ENCODE measurements around the gene CLDND1.

The CLDND1 gene

DNA sequence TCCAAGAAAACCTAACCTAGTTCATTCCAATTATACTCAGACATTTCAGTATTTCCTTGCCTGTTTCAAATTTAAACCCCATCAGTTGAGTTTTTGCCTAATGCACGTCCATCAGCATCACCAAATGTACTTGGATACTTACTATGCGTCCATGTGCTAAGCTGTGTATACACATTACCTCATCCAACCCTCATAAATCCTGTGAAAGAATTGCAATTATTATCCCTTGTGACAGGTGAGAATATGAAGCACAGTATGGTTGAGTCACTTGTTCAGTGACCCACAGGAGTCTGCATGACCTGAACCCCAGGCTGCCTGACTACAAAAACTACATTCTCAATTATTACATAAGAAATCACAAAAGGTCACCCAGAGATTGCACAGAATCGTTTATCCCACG is 22.7 kb downstream of the CLDND1 start:
- Histone ChIP-seq H3K9ac (ENCODE audit: low read length) (no peak overlapping the region), H3K9me2 (replicated peaks; ENCODE audit: insufficient read depth, low read length) (no peaks in the 10 kb centered on the region), H3K36me3 (ENCODE audit: low read length) (no peaks in the 10 kb centered on the region), H3K27me3 (ENCODE audit: low read length) (no peaks in the 10 kb centered on the region), H3K27ac (ENCODE audit: low read depth, low read length) (no peak overlapping the region), H3K4me3 (ENCODE audit: insufficient read depth, low read length, poor library complexity, severe bottlenecking) (no peak overlapping the region), H3K4me2 (ENCODE audit: low read depth, low read length, poor library complexity, severe bottlenecking) (no peak overlapping the region), H3K9me3 (ENCODE audit: insufficient read depth, low read length) (no peaks in the 10 kb centered on the region), H3K79me2 (ENCODE audit: insufficient read depth, low read length) (no peaks in the 10 kb centered on the region), H4K20me1 (ENCODE audit: low read depth, low read length) (no peaks in the 10 kb centered on the region), H3F3A (ENCODE audit: insufficient read depth) (no peaks in the 10 kb centered on the region), H2AFZ (ENCODE audit: low read depth, low read length, severe bottlenecking) (no peak overlapping the region)
- no peak for TF ChIP-seq EZH2phosphoT487 (conservative IDR thresholded peaks at IDR 0.05; ENCODE audit: low read length)
- TF ChIP-seq, protein P1, sequence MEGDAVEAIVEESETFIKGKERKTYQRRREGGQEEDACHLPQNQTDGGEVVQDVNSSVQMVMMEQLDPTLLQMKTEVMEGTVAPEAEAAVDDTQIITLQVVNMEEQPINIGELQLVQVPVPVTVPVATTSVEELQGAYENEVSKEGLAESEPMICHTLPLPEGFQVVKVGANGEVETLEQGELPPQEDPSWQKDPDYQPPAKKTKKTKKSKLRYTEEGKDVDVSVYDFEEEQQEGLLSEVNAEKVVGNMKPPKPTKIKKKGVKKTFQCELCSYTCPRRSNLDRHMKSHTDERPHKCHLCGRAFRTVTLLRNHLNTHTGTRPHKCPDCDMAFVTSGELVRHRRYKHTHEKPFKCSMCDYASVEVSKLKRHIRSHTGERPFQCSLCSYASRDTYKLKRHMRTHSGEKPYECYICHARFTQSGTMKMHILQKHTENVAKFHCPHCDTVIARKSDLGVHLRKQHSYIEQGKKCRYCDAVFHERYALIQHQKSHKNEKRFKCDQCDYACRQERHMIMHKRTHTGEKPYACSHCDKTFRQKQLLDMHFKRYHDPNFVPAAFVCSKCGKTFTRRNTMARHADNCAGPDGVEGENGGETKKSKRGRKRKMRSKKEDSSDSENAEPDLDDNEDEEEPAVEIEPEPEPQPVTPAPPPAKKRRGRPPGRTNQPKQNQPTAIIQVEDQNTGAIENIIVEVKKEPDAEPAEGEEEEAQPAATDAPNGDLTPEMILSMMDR (IDR thresholded peaks at IDR 0.05; ENCODE audit: insufficient read depth, low read length, poor library complexity, severe bottlenecking), result no peak

DNA sequence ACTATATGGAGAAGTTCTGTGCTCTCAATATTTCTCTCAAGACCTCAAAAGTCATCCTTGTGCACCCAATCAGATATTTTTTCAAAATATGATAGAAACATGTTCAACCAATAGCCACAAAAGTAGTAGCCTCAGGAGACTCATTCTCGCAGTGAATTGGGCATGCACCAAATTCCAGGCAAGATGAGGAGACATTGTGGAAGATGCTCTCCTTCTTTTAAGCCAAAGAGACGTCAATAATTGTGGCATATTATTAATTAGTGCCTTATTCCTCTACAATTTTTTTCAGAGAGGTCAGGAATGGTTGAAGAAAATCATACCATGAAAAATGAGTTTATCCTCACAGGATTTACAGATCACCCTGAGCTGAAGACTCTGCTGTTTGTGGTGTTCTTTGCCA is 25.3 kb downstream of the CLDND1 start, which contains the start of gene OR5K2:
Gene OR5K2 (plus strand): TSS at position 301 of the 400 bp plus-strand sequence. CDS start 0 bp downstream, at position 301.
- H3K27ac ChIP-seq (ENCODE audit: low read depth, low read length), result no peak within 1 kb of the TSS
- H3K79me2 ChIP-seq (ENCODE audit: insufficient read depth, low read length), result no peaks in the 10 kb centered on the region
- H3K9ac ChIP-seq (ENCODE audit: low read length), result no peak within 1 kb of the TSS
- H3K36me3 ChIP-seq (ENCODE audit: low read length), result no peaks in the 10 kb centered on the region
- TF ChIP-seq, protein P1 (IDR thresholded peaks at IDR 0.05; ENCODE audit: insufficient read depth, low read length, poor library complexity, severe bottlenecking), result no peak
- no peak for TF ChIP-seq EZH2phosphoT487 (conservative IDR thresholded peaks at IDR 0.05; ENCODE audit: low read length)
- H3F3A ChIP-seq (ENCODE audit: insufficient read depth), result no peaks in the 10 kb centered on the region
- no peaks in the 10 kb centered on the region for H3K9me2 ChIP-seq (replicated peaks; ENCODE audit: insufficient read depth, low read length)
- H2AFZ ChIP-seq (ENCODE audit: low read depth, low read length, severe bottlenecking), result no peak within 1 kb of the TSS
- H3K9me3 ChIP-seq (ENCODE audit: insufficient read depth, low read length), result no peaks in the 10 kb centered on the region
- no peak within 1 kb of the TSS for H3K4me3 ChIP-seq (ENCODE audit: insufficient read depth, low read length, poor library complexity, severe bottlenecking)
- 0 out of 2 replicates have a peak, but pooled peaks cover 4% of the 10 kb centered on the region for H4K20me1 ChIP-seq (ENCODE audit: low read depth, low read length)
- no peaks in the 10 kb centered on the region for H3K27me3 ChIP-seq (ENCODE audit: low read length)
- H3K4me2 ChIP-seq (ENCODE audit: low read depth, low read length, poor library complexity, severe bottlenecking), result no peak within 1 kb of the TSS

DNA sequence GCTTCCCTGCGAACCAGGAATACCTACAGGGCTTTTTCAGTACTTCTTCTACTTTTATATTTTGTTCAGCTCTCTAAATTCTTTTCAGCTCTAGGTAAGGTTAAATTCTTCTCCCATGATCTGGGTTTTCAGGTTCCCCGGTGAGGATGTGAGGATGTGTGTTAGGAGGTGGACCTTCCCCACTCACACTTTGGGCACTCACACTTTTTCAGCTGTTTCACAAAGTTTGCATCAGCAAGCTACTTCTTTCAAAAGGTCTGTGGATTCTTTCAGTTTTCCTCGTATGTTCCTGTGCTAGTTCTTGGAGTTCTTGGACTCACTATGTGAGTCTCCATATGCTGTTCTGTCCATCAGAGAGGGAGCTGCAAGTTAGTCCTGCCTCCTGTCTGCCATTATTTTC is 39.1 kb downstream of the CLDND1 start:
- no peaks in the 10 kb centered on the region for H3K9me3 ChIP-seq (ENCODE audit: insufficient read depth, low read length)
- no peaks in the 10 kb centered on the region for H4K20me1 ChIP-seq (ENCODE audit: low read depth, low read length)
- H3K79me2 ChIP-seq (ENCODE audit: insufficient read depth, low read length), result no peaks in the 10 kb centered on the region
- TF ChIP-seq EZH2phosphoT487 (conservative IDR thresholded peaks at IDR 0.05; ENCODE audit: low read length), result no peak
- TF ChIP-seq, protein P1 (IDR thresholded peaks at IDR 0.05; ENCODE audit: insufficient read depth, low read length, poor library complexity, severe bottlenecking), result no peak
- H3K27me3 ChIP-seq (ENCODE audit: low read length), result no peaks in the 10 kb centered on the region
- no peak overlapping the region for H3K4me2 ChIP-seq (ENCODE audit: low read depth, low read length, poor library complexity, severe bottlenecking)
- H3K27ac ChIP-seq (ENCODE audit: low read depth, low read length), result no peak overlapping the region
- H3K4me3 ChIP-seq (ENCODE audit: insufficient read depth, low read length, poor library complexity, severe bottlenecking), result no peak overlapping the region
- no peak overlapping the region for H3K9ac ChIP-seq (ENCODE audit: low read length)
- no peaks in the 10 kb centered on the region for H3K9me2 ChIP-seq (replicated peaks; ENCODE audit: insufficient read depth, low read length)
- H3K36me3 ChIP-seq (ENCODE audit: low read length), result no peaks in the 10 kb centered on the region
- no peak overlapping the region for H2AFZ ChIP-seq (ENCODE audit: low read depth, low read length, severe bottlenecking)
- no peaks in the 10 kb centered on the region for H3F3A ChIP-seq (ENCODE audit: insufficient read depth)

Data from SU-DHL-6 (cell line).